HEK293T (cell line): ENCODE measurements around the gene EXOC6B.

Experiments used
- CTCF ChIA-PET: fragments of 350-600 bp; formaldehyde crosslinking; extraction: SDS; loops from one replicate; lab custom pipeline; 2021; ENCODE audit warnings: antibody characterized with exemption, inconsistent platforms; lab: Yijun Ruan, JAX
- POLR2A ChIA-PET: fragments of 350-600 bp; formaldehyde crosslinking; extraction: SDS; loops from one replicate; lab custom pipeline; 2020; ENCODE audit warnings: antibody characterized with exemption, inconsistent platforms; lab: Yijun Ruan, JAX
- DNase-seq: peaks from one replicate; pipeline ENCODE4 v3.0.0; 2012; ENCODE audit warnings: mixed read lengths; ENCODE audit errors: extremely low spot score
- ARNT ChIP-seq: fragments of 450-650 bp; IDR thresholded peaks from 2 replicates; pipeline ENCODE4 v1.6.1; 2017; ENCODE audit warnings: mild to moderate bottlenecking
- BHLHE40 ChIP-seq: fragments of 450-650 bp; IDR thresholded peaks from 2 replicates; pipeline ENCODE4 v1.6.1; 2016; ENCODE audit warnings: mild to moderate bottlenecking, moderate library complexity, borderline replicate concordance
- CTBP1 ChIP-seq: fragments of 450-650 bp; IDR thresholded peaks from 2 replicates; pipeline ENCODE4 v1.6.1; 2016; ENCODE audit warnings: borderline replicate concordance
- ELF4 ChIP-seq: fragments of 450-650 bp; IDR thresholded peaks from 2 replicates; pipeline ENCODE4 v1.6.1; 2017; ENCODE audit warnings: antibody characterized with exemption
- FOXA1 ChIP-seq: fragments of 450-650 bp; IDR thresholded peaks from 2 replicates; pipeline ENCODE4 v1.6.1; 2016; ENCODE audit warnings: mild to moderate bottlenecking
- FOXK2 ChIP-seq: fragments of 450-650 bp; IDR thresholded peaks from 2 replicates; pipeline ENCODE4 v1.6.1; 2016; ENCODE audit warnings: mild to moderate bottlenecking
- FOXM1 ChIP-seq: fragments of 450-650 bp; IDR thresholded peaks from 2 replicates; pipeline ENCODE4 v1.6.1; 2017; ENCODE audit warnings: mild to moderate bottlenecking, borderline replicate concordance
- HDGF ChIP-seq: fragments of 450-650 bp; IDR thresholded peaks from 2 replicates; pipeline ENCODE4 v1.6.1; 2017; ENCODE audit warnings: antibody characterized with exemption, borderline replicate concordance
- L3MBTL2 ChIP-seq: fragments of 450-650 bp; conservative IDR thresholded peaks from 2 replicates; pipeline ENCODE4 v1.6.1; 2016; ENCODE audit warnings: mild to moderate bottlenecking
- LEF1 ChIP-seq: fragments of 450-650 bp; IDR thresholded peaks from 2 replicates; pipeline ENCODE4 v1.6.1; 2017; ENCODE audit warnings: mild to moderate bottlenecking, borderline replicate concordance
- NFRKB ChIP-seq: fragments of 450-650 bp; IDR thresholded peaks from 2 replicates; pipeline ENCODE4 v1.6.1; 2016; ENCODE audit warnings: mild to moderate bottlenecking, moderate library complexity
- PKNOX1 ChIP-seq: fragments of 450-650 bp; IDR thresholded peaks from 2 replicates; pipeline ENCODE4 v1.6.1; 2016
- SP1 ChIP-seq: fragments of 450-650 bp; IDR thresholded peaks from 2 replicates; pipeline ENCODE4 v1.6.1; 2017
- SUZ12 ChIP-seq: fragments of 450-650 bp; IDR thresholded peaks from 2 replicates; pipeline ENCODE4 v1.6.1; 2016; ENCODE audit warnings: mild to moderate bottlenecking
- TARDBP ChIP-seq: fragments of 450-650 bp; IDR thresholded peaks from 2 replicates; pipeline ENCODE4 v1.6.1; 2016
- ZNF384 ChIP-seq: fragments of 450-650 bp; IDR thresholded peaks from 2 replicates; pipeline ENCODE4 v1.6.1; 2016

Gene EXOC6B

DNA sequence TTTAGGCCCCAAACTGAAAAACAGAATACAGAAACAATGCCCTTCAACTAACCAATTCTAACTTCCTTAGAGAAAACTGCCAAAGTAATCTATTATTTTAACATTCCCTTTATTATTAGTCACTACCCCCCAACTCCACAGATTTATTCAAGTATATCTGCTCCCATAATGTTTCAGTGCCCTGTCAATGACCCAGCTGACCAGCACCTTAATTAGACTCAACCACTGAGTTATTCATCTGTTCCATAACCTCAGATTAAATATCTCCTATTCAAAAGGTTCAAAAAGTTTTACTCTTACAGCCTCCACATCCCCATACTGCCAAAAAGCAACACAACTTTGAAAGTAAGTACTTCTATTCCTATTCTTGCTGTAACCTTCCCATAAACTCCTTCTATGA lies 202.4 kb downstream of the EXOC6B start:
- no peak for DNase-seq
- TF ChIP-seq LEF1, result no peak
- TF ChIP-seq CTBP1, result no peak
- TF ChIP-seq ELF4, result no peak
- no peak for TF ChIP-seq FOXA1
- ChIA-PET POLR2A (no interaction called here), CTCF (interaction anchor here (1.1 kb wide), 1 partner anchor 17 kb away, joined by 3 read pairs; no protein-coding TSS in a partner anchor)

DNA sequence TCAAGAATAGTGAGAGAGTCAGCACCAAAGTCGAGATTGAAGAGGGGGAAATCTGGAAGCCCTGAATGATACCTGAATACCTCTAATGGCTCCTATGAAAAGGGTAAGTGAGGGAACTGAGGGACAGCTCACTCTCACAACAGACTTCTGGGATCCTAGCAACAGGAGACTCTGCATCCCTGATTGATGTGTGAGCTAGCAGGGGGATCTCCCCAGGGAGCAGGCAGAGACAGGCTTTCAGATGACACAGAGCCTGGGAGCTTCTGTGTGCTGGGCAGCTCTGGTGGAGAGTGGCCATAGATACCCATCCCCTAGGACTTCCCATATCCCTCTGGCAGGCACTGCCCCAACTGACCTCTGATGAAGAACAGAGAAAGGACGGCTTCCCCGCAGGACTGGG lies 206.2 kb downstream of the EXOC6B start:
- ChIA-PET CTCF (interaction anchor here (0.6 kb wide), 1 partner anchor 12 kb away, joined by 3 read pairs; no protein-coding TSS in a partner anchor), POLR2A (no interaction called here)
- DNase-seq, result no peak
- TF ChIP-seq FOXA1 (no peak), SP1 (no peak)

- ChIA-PET CTCF (interaction anchor here (1.1 to 1.5 kb wide), 2 partner anchors 8 to 246 kb away, joined by 3 to 4 read pairs; no protein-coding TSS in a partner anchor), POLR2A (interaction anchor here (0.7 kb wide), 1 partner anchor 1544 kb away, joined by 3 read pairs; no protein-coding TSS in a partner anchor)
- DNase-seq, result no peak
- no peak for TF ChIP-seq L3MBTL2
- no peak for TF ChIP-seq TARDBP
- no peak for TF ChIP-seq ARNT
- TF ChIP-seq HDGF, result no peak
Observed at GRCh38 chr2:72613931-72614330, 211.9 kb downstream of the EXOC6B start.

- POLR2A ChIA-PET, result no interaction called here
- CTCF ChIA-PET, result no interaction called here
- DNase-seq, result no peak
- TF ChIP-seq FOXA1 (no peak), SUZ12 (no peak), FOXM1 (no peak), ARNT (no peak), NFRKB (no peak), PKNOX1 (no peak), SP1 (no peak), HDGF (no peak), BHLHE40 (no peak), ELF4 (no peak), L3MBTL2 (no peak), ZNF384 (no peak), CTBP1 (no peak), FOXK2 (no peak), TARDBP (no peak), LEF1 (no peak)
Observed at GRCh38 chr2:72612614-72613160, 213.1 kb downstream of the EXOC6B start.

GRCh38 chr2:72607189-72607588 lies 218.6 kb downstream of the EXOC6B start:
- ChIA-PET POLR2A (no interaction called here), CTCF (no interaction called here)
- no peak for TF ChIP-seq FOXK2
- no peak for TF ChIP-seq LEF1
- no peak for TF ChIP-seq CTBP1
- DNase-seq, result no peak

DNA sequence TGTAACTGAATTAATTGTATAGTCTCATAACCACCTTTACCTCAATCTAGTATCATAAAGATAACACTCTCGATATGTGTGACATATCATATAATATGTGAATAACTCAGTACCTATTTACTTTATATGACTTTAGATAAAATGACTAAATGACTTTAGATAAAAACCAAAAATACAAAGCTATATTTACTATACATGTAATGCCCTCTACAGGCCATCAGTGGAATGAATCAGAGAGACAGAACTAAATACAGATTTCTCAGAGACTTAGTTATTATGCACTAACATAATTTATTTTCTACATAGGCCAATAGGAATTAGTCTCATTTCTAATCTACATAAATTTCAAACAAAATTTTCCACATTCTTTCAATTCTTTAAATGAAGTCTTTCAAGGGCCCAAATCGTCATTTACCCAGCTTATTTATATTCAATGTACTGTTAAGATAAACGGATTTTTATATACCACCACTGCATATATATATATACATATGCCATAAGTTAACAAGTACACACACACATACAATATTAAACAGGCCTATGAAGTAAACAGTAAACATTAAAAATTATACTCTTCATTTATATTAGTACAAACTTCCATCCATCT lies 219.9 kb downstream of the EXOC6B start:
- POLR2A ChIA-PET, result interaction anchor here (0.6 kb wide), 1 partner anchor 26 kb away, joined by 3 read pairs; no protein-coding TSS in a partner anchor
- DNase-seq, result peak; percentile 7
- CTCF ChIA-PET, result interaction anchor here (0.6 to 1.2 kb wide), 5 partner anchors 9 to 808 kb away, joined by 3 to 4 read pairs (median 3); no protein-coding TSS in a partner anchor
- TF ChIP-seq ZNF384 (no peak), LEF1 (no peak), ELF4 (no peak), HDGF (no peak), SP1 (no peak), ARNT (no peak), FOXK2 (no peak), FOXM1 (no peak), NFRKB (no peak), CTBP1 (no peak)

DNA sequence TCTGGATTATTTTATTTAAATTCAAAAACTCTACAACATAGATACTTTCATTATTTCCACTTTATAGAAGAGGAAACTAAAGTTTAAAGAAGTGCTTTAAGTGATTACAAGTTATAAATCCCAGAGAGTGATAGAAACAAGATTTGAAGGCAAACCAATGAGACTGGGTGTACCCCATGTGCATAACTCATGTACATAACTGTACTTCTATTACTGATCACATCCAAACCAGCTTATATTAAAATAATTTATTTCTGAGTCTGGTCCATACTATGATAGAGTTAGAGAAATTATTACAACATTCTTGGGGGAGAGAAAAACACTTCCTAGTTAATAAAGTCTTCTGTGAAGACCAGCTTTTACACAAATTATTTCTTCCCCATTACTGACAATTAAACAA lies 221.4 kb downstream of the EXOC6B start:
- ChIA-PET POLR2A (no interaction called here), CTCF (interaction anchor here (1.0 kb wide), 1 partner anchor 11 kb away, joined by 3 read pairs; no protein-coding TSS in a partner anchor)
- no peak for TF ChIP-seq SP1
- no peak for TF ChIP-seq FOXM1
- TF ChIP-seq BHLHE40, result no peak
- no peak for TF ChIP-seq TARDBP
- no peak for TF ChIP-seq CTBP1
- no peak for TF ChIP-seq SUZ12
- TF ChIP-seq LEF1, result no peak
- no peak for TF ChIP-seq NFRKB
- DNase-seq, result no peak

DNA sequence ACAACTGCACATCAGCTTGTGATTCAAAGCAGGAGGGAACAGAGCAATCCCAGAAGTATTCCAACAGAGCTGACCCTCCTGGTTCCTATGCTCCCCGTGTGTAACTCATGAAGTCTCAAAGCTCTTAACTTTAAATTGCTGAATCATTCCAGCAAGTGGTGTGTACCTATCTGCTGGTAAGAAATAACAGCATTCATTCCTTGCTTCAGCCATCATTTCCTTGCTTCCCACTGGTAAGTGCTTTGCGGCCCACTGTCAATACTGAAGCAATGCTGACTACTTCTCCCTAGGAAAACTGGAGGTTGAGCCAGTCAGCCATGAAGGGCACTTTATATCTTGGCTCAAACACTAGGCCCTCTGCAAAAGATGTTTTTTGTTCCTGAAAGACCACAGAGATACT lies 222.4 kb downstream of the EXOC6B start:
- POLR2A ChIA-PET, result no interaction called here
- DNase-seq, result no peak
- TF ChIP-seq FOXM1 (no peak), TARDBP (no peak), SUZ12 (no peak), PKNOX1 (no peak), CTBP1 (no peak), ELF4 (no peak), ARNT (no peak), HDGF (no peak), FOXA1 (no peak), FOXK2 (no peak), SP1 (no peak), L3MBTL2 (no peak), BHLHE40 (no peak), ZNF384 (no peak), NFRKB (no peak), LEF1 (no peak)
- CTCF ChIA-PET, result interaction anchor here (0.5 to 0.7 kb wide), 2 partner anchors 168 to 211 kb away, joined by 3 to 4 read pairs; no protein-coding TSS in a partner anchor
